GM19240 (cell line): ENCODE results near the gene ALG6.
"Not testable (repeated sequence)": the region's sequence is repeated elsewhere in the genome, so short reads cannot be mapped to it uniquely, and the experiment has no call there.

ENCODE experiments used
- DNase-seq: peaks from one replicate; pipeline ENCODE4 v3.0.0; 2011; ENCODE audit warnings: low spot score; ENCODE audit not compliant: insufficient read length

The ALG6 gene

GRCh38 chr1:63413394-63413793 is 46.0 kb downstream of the ALG6 start:
- no peak for DNase-seq

GRCh38 chr1:63414691-63415365 is 47.4 kb downstream of the ALG6 start:
- no peak for DNase-seq

- DNase-seq = no peak
These were observed 50.7 kb downstream of the ALG6 start for GRCh38 chr1:63418101-63418500.

DNA sequence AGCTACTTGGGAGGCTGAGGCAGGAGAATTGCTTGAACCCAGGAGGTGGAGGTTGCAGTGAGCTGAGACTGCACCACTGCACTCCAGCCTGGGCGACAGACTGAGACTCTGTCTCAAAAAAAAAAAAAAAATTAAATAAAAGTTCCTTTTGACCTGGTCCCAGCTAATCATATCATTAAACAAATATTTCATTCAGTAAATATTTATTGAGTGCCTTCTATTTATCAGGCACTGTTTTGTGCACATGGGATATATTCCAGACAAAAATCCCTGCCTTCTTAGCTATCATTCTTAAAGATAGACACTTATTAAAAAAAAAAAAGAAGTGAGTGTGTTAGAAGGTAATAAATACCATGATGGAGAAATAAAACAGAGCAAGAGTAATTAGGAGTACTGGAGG is 53.3 kb downstream of the ALG6 start:
- not testable (repeated sequence) for DNase-seq

DNA sequence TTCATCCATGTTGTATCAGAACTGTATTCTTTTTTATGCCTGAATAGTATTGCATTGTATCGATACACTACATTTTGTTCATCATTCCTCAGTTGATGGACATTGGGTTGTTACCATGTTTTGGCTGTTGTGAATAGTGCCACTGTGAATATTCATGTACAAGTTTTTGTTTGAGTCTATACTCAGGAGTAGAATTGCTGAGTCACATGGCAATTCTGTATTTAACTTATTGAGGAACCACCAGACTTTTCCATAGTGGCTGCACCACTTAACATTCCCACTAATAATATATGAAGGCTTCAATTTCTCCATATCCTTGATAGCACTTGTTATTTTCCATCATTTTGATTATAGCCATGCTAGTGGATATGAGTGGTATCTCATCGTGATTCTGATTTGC is 56.2 kb downstream of the ALG6 start:
- DNase-seq = no peak

GRCh38 chr1:63428815-63429214 is 61.4 kb downstream of the ALG6 start:
- DNase-seq = no peak

DNA sequence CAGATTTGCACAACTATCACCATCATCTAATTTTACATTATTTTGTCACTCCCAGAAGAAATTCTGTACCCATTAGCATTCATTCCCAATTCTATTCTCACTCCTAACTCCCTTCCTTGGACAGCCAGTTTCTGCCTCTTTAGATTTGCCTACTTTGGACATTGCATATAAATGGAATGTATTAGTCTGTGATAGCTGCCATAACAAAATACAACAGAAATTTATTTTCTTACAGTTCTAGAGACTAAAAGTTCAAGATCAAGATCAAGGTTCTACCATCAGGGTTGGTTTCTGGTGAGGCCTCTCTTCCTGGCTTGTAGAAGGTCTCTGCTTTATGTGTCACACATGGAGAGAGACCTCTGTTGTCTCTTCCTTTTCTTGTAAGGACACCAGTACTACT is 61.9 kb downstream of the ALG6 start:
- no peak for DNase-seq

DNA sequence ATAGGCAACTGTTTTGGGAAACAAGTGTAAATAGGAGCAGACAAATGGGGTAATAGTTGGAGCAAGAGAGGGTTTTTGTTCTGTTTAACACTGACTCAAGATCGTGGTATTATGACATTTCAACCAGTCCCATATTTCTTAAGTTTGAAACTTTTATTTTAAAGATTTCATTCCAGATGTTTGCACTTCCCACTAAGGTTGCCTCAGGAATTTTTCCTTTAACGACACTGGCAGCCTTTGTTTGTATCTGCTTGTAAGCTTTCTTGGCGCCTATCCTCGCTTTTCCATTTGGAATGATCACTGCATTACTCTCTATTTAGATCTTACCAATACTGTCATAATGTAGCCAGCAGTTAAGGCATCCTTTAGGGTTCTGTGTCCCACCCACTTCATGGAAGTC is 67.7 kb downstream of the ALG6 start:
- DNase-seq = no peak

DNA sequence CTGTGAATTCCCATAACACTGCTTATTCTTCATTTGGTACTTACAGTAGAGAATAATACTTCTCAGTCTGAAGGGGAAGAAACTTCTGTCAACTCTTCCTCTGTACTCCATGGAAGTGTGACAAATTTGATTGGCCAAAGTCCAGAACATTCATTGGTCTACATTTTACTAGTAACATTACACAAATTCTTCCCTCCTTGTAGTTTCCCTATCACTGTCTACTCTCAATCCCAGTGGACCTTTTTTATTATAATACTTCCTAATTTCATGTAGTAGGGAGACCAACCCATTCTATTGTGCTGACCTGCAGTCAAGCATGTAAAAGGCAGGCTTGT is 74.7 kb downstream of the ALG6 start:
- DNase-seq = no peak

- DNase-seq = no peak
These were observed 81.4 kb downstream of the ALG6 start for GRCh38 chr1:63448731-63449246.

DNA sequence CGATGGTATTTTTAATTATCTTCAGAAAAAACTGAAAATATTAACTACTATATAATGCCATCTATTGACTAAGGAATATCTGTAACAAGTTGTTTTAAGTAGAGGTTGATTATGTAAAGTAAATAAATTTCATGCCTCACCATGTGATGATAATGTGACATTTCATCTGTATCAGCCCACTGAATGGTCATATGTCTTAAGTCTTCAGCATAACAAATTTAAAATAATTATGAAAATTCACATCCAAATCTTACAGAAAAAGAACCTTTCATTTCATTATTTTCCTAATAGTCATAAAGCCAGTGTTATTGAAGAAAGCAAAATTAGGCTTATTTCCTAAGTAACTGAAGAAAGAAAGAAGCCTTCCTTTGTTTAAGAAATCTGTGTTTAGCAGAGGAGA is 83.0 kb downstream of the ALG6 start:
- DNase-seq = no peak

- DNase-seq = no peak
These were observed 85.8 kb downstream of the ALG6 start for GRCh38 chr1:63453232-63453631.

GRCh38 chr1:63454269-63454668 is 86.8 kb downstream of the ALG6 start:
- DNase-seq = no peak

DNA sequence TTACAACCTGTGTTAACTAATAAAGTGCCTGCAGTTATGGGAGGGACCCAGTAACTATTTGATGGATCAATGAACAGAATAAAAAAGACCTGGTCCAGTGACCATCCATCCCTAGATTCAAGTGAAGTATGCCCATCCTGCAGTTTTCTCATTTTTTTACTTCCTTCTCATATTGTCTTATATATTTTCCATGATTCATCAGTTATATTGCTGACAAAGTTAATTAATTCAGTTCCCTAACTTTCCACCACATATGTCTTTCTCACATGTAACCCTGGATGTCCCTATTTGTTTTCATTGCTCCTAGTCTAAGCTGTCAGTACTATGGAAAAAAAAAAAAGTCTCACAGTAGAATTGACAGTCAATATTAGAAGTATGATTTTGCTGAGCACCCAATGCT is 91.3 kb downstream of the ALG6 start:
- DNase-seq = no peak

DNA sequence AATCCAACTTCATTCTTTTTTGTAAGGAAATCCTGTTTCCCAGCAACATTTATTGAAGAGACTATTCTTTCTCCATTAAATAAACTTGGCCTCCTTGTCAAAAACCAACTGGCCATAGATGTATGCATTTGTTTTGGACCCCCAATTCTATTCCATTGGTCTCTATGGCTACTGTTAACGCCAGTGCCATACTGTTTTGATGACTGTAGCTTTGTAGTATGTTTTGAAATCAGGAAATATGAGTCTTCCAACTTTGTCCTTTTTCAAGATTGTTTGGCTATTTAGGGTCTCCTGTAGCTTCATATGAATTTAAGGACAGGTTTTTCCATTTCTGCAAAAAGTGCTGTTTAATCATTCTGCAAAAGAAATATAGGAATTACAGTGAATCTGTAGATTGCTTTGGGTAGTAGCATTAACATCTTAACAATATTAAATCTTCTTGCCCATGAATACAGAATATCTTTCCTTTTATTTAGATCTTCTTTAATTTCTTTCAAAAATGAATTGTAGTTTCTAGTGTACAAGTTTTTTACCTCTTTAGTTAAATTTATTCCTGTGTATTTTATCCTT is 94.3 kb downstream of the ALG6 start:
- no peak for DNase-seq

GRCh38 chr1:63463248-63463647 is 95.8 kb downstream of the ALG6 start:
- no peak for DNase-seq

DNA sequence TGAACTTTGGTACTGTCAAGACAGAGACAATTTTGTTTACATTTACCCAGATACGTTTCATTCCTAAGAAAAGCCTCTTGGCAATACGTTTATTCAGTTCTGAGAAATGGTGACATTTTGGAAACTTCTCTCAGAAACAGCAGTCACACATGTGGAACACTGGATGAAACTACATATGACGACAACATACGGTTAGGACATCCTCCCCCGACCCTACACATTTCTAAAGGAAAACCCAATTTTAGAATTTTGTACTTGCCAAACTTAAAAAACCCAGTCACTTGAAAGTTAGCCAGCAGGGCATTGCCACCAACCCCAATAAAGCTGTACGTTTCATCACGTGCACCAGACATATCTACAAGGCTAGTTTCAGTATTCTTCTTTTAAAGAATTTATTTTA is 98.8 kb downstream of the ALG6 start:
- no peak for DNase-seq

DNA sequence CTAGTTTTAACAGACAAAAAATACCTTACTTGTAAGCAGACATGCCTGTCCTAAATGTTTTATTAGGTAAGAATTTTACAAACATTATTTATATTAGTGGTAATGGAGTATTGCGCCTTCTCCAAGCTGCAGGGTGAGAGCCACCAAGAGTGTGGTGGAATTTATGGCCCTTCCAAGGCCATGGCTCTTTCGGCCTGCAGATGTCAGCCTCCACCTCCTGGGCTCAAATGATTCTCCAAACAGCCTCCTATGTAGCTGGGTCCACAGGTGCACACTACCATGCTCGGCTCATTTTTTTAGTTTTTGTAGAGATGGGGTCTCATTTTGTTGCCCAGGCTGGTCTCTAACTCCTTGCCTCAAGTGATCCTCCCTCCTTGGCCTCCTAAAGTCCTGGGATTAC is 99.3 kb downstream of the ALG6 start:
- no peak for DNase-seq

- DNase-seq = not testable (repeated sequence)
These were observed 101.3 kb downstream of the ALG6 start for GRCh38 chr1:63468683-63469082.

DNA sequence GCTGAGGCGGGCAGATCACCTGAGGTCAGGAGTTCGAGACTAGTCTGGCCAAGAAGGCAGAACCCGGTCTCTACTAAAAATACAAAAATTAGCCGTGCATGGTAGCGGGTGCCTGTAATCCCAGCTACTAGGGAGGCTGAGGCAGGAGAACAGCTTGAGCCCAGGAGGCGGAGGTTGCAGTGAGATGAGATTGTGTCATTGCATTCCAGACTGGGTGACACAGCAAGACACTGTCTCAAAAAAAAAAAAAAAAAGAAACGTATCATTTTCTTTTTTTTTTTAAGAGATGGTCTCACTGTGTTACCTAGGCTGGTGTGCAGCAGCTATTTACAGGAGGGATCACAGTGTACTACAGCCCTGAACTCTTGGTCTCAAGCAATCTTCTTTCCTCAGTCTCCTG is 108.3 kb downstream of the ALG6 start:
- DNase-seq = no peak

DNA sequence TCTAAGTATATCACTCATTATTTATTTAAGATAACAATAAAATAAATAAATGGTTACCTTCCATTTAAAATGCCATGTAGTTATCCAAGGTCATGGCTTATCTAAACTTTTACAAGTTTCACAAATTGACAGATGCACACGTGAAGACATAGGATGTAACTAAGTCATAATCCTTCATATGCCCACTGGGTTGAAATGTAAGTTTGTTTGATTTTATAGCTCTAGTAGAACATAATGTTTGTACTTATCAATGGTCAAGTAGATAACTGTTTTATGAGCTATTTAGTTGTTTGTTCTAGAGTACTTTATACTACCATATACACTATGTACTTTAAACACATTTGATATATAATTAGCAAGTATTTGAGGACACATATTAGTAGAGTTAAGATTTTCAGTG is 112.6 kb downstream of the ALG6 start:
- no peak for DNase-seq

DNA sequence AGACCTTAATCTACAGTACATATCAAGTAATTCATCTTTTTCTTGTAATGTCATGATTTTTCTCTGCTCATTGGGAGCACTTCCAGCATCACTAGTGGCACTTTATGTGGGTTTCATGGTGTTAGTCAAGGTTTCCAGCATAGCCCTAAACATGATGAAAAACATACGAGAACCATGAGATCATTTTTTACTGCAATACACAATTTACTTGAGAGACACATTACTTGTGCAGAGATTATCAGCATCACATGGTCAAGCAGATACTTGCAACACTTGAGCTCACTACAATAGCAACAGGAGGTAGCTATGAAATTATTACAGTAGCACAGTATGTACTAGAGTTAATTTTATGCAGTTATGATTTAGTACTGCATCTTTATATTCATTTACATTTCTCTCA is 119.2 kb downstream of the ALG6 start:
- no peak for DNase-seq

DNA sequence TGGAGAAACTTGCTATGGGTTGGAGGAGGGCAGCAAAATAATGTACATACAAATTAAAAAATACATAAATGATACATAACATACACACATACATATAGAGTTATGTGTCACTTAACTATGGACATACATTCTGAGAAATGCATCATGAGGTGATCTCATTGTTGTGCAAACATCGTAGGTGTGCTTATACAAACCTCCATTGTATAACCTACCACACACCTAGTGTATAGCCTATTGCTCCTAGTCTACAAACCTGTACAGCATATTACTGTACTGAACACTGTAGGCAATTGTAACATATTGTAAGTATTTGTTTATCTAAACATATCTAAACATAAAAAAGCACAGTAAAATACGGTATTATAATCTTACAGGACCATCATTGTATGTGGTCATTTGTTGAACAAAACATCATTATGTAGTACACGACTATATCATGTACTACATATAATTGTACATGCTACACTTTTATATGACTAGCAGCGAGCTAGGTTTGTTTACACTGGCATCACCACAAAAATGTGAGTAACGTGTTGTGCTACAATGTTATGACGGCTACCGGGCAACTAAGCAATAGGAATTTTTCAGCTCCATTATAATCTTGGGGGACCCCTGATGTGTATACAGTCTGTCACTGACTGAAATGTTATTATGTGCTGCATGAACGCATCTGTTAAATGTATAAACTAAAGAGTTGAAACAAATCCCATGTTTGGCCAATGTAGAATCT is 120.1 kb downstream of the ALG6 start:
- DNase-seq = no peak
